Prostate gland (tissue), 2 donors: Measurements from ENCODE around the gene ZNRF2.
"Not testable (repeated sequence)": the region's sequence is repeated elsewhere in the genome, so short reads cannot be mapped to it uniquely, and the experiment has no call there.

ENCODE experiments used
- CTCF ChIP-seq, 4 experiments: fragments of 200-600 bp in 2 of 4; fragments of 450-650 bp in 2 of 4; sonication (generic) in 2 of 4; IDR thresholded peaks; 1 replicate in 3 of 4; 2 replicates in 1 of 4; pipeline ENCODE4 v1.5.1; 2016 to 2019; ENCODE audit warnings: antibody characterized with exemption in 4 of 4, mild to moderate bottlenecking in 2 of 4, moderate library complexity in 2 of 4
- POLR2A ChIP-seq: fragments of 450-650 bp; IDR thresholded peaks from one replicate; pipeline ENCODE4 v1.6.1; 2016; ENCODE audit warnings: antibody characterized with exemption, mild to moderate bottlenecking

- not testable (repeated sequence) for TF ChIP-seq CTCF (IDR thresholded peaks at IDR 0.05); POLR2A
These were observed 13.1 kb downstream of the ZNRF2 start for GRCh38 chr7:30297499-30297898.
